Lung (tissue), 12 donors: ENCODE results near the gene CAMKMT. TPM values are rescaled to one million over a fixed set of nuclear protein-coding genes. Genes with fewer than 3 reads are reported as not detected.

Experiments
- ATAC-seq: fragments of 200-7000 bp; cut with Tn5 transposase; one replicate; pipeline ENCODE4 v1.9.1; 2020; ENCODE audit warnings: moderate number of reproducible peaks; ENCODE audit not compliant: insufficient read depth, low FRiP score
- DNase-seq, 3 donors: peaks; one replicate each; pipeline ENCODE4 v3.0.0-alpha.2; 2013 to 2017
- H3K27ac ChIP-seq, 2 donors: one replicate each; pipeline ENCODE4 v1.5.1; 2013; ENCODE audit warnings: mild to moderate bottlenecking in 2 of 2, moderate library complexity in 2 of 2, control low read depth in 1 of 2, inconsistent platforms in 1 of 2, low read depth in 1 of 2, low read length in 1 of 2
- H3K27me3 ChIP-seq, 3 donors: one replicate each; pipeline ENCODE4 v1.5.1; 2013; ENCODE audit warnings: low read length in 2 of 3; ENCODE audit not compliant: control insufficient read depth in 3 of 3, insufficient read depth in 3 of 3
- H3K36me3 ChIP-seq, 4 donors: one replicate each; pipeline ENCODE4 v1.5.1; 2013; ENCODE audit warnings: low read length in 4 of 4, mild to moderate bottlenecking in 1 of 4, moderate library complexity in 1 of 4; ENCODE audit not compliant: control insufficient read depth in 4 of 4, insufficient read depth in 4 of 4
- H3K4me1 ChIP-seq, 5 donors: one replicate each; pipeline ENCODE4 v1.5.1; 2013; ENCODE audit warnings: low read length in 5 of 5, mild to moderate bottlenecking in 2 of 5, moderate library complexity in 1 of 5; ENCODE audit not compliant: control insufficient read depth in 5 of 5, insufficient read depth in 5 of 5
- H3K4me3 ChIP-seq: one replicate; pipeline ENCODE4 v1.5.1; 2013; ENCODE audit warnings: mild to moderate bottlenecking, control low read depth, moderate library complexity
- H3K9ac ChIP-seq, 2 donors: one replicate each; pipeline ENCODE4 v1.5.1; 2013; ENCODE audit warnings: low read length in 2 of 2, control low read depth in 1 of 2; ENCODE audit not compliant: insufficient read depth in 1 of 2
- H3K9me3 ChIP-seq, 4 donors: one replicate each; pipeline ENCODE4 v1.5.1; 2013; ENCODE audit warnings: low read length in 3 of 4, mild to moderate bottlenecking in 1 of 4, moderate library complexity in 1 of 4; ENCODE audit not compliant: control insufficient read depth in 4 of 4, insufficient read depth in 3 of 4
- CTCF ChIP-seq: IDR thresholded peaks from 2 replicates; pipeline ENCODE4 v1.5.1; 2012; ENCODE audit warnings: mild to moderate bottlenecking; ENCODE audit errors: control extremely low read depth, extremely low read depth
- WGBS, 2 donors: extraction: QIAGEN DNeasy Blood & Tissue Kit; methylation state at CpG; one replicate each; pipeline ENCODE4 v1.1.7; 2013; 5-methylcytosine and 5-hydroxymethylcytosine counted together
- polyA plus RNA-seq, 2 donors: library from polyadenylated mRNA; stranded (reverse); fragments of 200-250 nt; gene quantifications; one replicate each; pipeline ENCODE4 v1.2.1, GENCODE V29; 2013
- total RNA-seq, 2 donors: library from RNA; depleted of rRNA in 1 of 2; stranded (reverse); fragments of >200 nt in 1 of 2; gene quantifications; one replicate each; pipeline ENCODE4 v1.2.1, GENCODE V29; 2014 to 2021
- donor health status: control.
- donor health status: control.
- donor health status: Bipolar disorder and iron deficiency.
- donor health status: healthy.
- donor health status: DM: yes; HTN: yes; CAD: no.

Gene CAMKMT
- total and polyA plus RNA-seq, 4 donors, result 3.6 to 19.7 (median 8.4) TPM

GRCh38 chr2:44598330-44599119, 236.8 kb downstream of the CAMKMT start:
- no peak overlapping the region for H3K9ac ChIP-seq
- no peaks in the 10 kb centered on the region for H3K4me1 ChIP-seq
- H3K9me3 ChIP-seq, result no peaks in the 10 kb centered on the region
- H3K36me3 ChIP-seq, result no peaks in the 10 kb centered on the region
- no peak overlapping the region for H3K4me3 ChIP-seq
- no peaks in the 10 kb centered on the region for H3K27me3 ChIP-seq
- no peak for ATAC-seq
- WGBS, 2 donors, result 70 to 85% methylated on average over 5 of the region's 5 CpGs
- H3K27ac ChIP-seq, result no peak overlapping the region
- DNase-seq, result no peak
- no peak for TF ChIP-seq CTCF

GRCh38 chr2:44599130-44599529, 237.4 kb downstream of the CAMKMT start:
- H3K36me3 ChIP-seq, result no peaks in the 10 kb centered on the region

GRCh38 chr2:44602446-44602845, 240.7 kb downstream of the CAMKMT start:
- DNase-seq, result no peak
- H3K27ac ChIP-seq, result no peak overlapping the region
- no peaks in the 10 kb centered on the region for H3K4me1 ChIP-seq
- no peaks in the 10 kb centered on the region for H3K36me3 ChIP-seq
- no peaks in the 10 kb centered on the region for H3K9me3 ChIP-seq
- H3K4me3 ChIP-seq, result no peak overlapping the region
- no peaks in the 10 kb centered on the region for H3K27me3 ChIP-seq
- no peak overlapping the region for H3K9ac ChIP-seq
- 73 to 85% methylated on average over 6 of the region's 6 CpGs for WGBS, 2 donors
- no peak for TF ChIP-seq CTCF
- ATAC-seq, result no peak

More at GRCh38 chr2:44599130-44599529, 237.4 kb downstream of the CAMKMT start:
- ATAC-seq (no peak), DNase-seq (no peak)
- no peaks in the 10 kb centered on the region for H3K4me1 ChIP-seq
- no peaks in the 10 kb centered on the region for H3K27me3 ChIP-seq
- no peak overlapping the region for H3K9ac ChIP-seq
- H3K4me3 ChIP-seq, result no peak overlapping the region
- WGBS, 2 donors, result 37 to 76% methylated on average over 1 of the region's 1 CpG
- no peaks in the 10 kb centered on the region for H3K9me3 ChIP-seq
- H3K27ac ChIP-seq, result no peak overlapping the region
- TF ChIP-seq CTCF, result no peak
